HG02973 (cell line): Measurements from ENCODE around the gene APH1A.
"Not testable (repeated sequence)": the region's sequence is repeated elsewhere in the genome, so short reads cannot be mapped to it uniquely, and the experiment has no call there.

ENCODE experiments used
- ATAC-seq: cut with Tn5 transposase; IDR thresholded peaks from one replicate; pipeline ENCODE4 v1.9.1; 2021; ENCODE audit warnings: moderate library complexity; ENCODE audit not compliant: unreplicated experiment

Gene APH1A

DNA sequence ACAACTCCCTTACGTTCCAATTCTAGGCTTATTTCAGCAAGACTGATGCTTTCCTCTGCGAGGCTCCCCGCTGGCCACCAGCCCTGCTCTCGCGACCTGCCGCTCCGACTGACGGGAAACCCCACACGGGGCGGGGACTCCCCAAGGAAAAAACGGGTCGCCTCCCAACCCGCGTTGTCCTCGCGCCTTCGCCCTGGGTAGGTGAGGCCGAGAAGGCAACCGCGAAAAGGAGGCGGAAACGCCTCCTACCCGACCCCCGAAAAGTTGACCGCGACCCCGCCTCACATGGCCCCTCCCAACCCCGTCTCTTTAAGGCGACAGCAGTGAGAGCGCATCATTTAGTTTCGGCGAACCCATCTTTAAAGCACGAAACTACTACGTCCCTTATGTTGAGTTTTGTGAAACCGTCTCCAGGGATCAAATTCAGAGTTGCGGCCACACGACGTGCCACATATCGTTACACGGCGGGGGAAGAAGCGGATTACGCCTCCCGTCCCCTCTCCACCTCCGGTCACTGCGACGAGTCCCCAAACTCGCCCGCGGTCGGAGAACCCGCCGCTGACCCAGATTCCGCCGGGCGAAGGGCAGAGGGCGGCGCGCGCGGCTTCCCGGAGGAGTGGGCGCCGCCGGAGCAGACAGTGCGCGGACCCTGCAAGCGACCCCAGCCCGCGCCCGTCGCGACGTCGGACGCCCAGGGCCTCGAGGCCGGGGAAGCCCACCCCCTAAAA lies 34.1 kb downstream of the APH1A start:
- peak; percentile 41 for ATAC-seq

DNA sequence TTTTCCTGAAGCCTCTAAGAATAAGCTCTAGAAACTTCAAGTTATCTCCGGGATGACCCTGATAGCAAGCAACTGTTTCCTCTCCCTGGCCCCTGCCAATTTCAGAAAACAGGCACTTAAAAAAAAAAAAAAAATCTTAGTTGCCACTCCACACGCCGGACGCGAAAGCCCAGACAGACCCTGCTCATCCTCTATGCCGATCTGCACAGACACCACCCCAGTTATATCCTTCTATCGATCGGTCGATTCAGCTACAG lies 34.6 kb downstream of the APH1A start:
- no peak for ATAC-seq

GRCh38 chr1:150233359-150234308 lies 35.2 kb downstream of the APH1A start:
- ATAC-seq: no peak

GRCh38 chr1:150232921-150233320 lies 35.9 kb downstream of the APH1A start:
- ATAC-seq: not testable (repeated sequence)

DNA sequence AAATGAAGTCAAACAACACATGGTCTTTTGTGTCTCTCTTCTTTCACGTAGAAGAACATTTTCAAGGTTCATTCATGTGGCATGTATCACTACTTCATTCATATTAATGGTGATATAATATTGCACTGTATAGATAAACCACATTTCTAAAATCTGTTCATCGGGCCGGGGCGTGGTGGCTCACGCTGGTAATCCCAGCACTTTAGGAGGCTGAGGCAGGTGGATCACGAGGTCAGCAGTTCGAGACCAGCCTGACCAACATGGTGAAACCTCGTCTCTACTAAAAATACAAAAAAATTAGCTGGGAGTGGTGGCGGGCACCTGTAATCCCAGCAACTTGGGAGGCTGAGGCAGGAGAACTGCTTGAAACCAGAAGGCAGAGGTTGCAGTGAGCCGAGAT lies 40.6 kb downstream of the APH1A start:
- ATAC-seq: not testable (repeated sequence)

- no peak for ATAC-seq
Observed at GRCh38 chr1:150227228-150227627, 41.6 kb downstream of the APH1A start.

GRCh38 chr1:150226486-150226885 lies 42.3 kb downstream of the APH1A start:
- no peak for ATAC-seq

DNA sequence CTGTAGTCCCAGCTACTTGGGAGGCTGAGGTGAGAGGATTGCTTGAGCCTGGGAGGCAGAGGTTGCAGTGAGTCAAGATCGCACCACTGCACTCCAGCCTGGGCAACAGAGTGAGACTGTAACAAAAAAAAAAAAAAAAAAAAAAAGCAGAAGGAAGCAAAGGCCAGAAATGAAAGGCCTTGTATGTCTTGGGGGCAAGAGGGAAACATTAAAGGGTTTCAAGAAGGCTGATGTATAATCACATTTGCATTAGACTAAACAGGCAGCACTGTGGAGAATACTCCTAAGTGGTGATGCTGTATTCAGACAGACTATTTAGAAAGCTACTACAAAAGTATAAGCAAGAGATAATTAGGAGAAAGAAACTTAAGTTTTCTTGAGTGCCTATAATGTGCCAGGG lies 43.3 kb downstream of the APH1A start:
- ATAC-seq: no peak

- ATAC-seq: no peak
Observed at GRCh38 chr1:150224983-150225382, 43.8 kb downstream of the APH1A start.

- no peak for ATAC-seq
Observed at GRCh38 chr1:150221552-150221951, 47.3 kb downstream of the APH1A start.

DNA sequence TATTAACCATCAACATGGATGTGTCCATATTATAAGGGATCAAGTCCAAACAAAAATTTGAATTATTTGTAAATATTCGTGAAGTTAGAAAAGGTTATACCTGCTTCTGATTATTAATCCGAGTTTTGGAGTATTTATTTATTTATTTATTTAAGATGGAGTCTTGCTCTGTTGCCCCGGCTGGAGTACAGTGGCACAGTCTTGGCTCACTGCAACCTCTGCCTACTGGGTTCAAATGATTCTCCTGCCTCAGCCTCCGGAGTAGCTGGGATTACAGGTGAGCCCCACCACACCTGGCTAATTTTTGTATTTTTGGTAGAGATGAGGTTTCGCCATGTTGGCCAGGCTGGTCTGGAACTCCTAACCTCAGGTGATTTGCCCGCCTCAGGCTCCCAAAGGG lies 53.0 kb downstream of the APH1A start:
- ATAC-seq: not testable (repeated sequence)
